Brain microvascular endothelial cell (primary cell): ENCODE results near the gene PAX2.

ENCODE experiments used
- DNase-seq: peaks from one replicate; pipeline ENCODE4 v3.0.0-alpha.2; 2020
- H3K27ac ChIP-seq: fragments of 250-450 bp; sonication (Bioruptor Pico); 2 replicates; pipeline ENCODE4 v1.5.1; 2020; ENCODE audit warnings: mild to moderate bottlenecking, moderate library complexity
- H3K27me3 ChIP-seq: fragments of 250-450 bp; sonication (Bioruptor Pico); replicated peaks from 2 replicates; pipeline ENCODE4 v1.5.1; 2020; ENCODE audit warnings: mild to moderate bottlenecking
- H3K36me3 ChIP-seq: fragments of 250-450 bp; sonication (Bioruptor Pico); replicated peaks from 2 replicates; pipeline ENCODE4 v1.5.1; 2020; ENCODE audit warnings: mild to moderate bottlenecking
- H3K4me3 ChIP-seq: 2 replicates; pipeline ENCODE4 v1.5.1; 2011; ENCODE audit warnings: low read depth, mild to moderate bottlenecking, control low read depth, low read length, moderate library complexity
- CTCF ChIP-seq: IDR thresholded peaks from 2 replicates; pipeline ENCODE4 v1.5.1; 2011; ENCODE audit warnings: low read depth, mild to moderate bottlenecking, moderate library complexity, low read length, control low read depth, inconsistent platforms; ENCODE audit errors: missing control alignments
- in situ Hi-C: cut with HindIII; loops from 2 replicates; pipeline ENCODE4 v1.10.0; 2017; ENCODE audit warnings: low sequenced_read_pairs, low pct_ligation_motif_present

The PAX2 gene

GRCh38 chr10:100812978-100813377, 67.6 kb downstream of the PAX2 start:
- Histone ChIP-seq H3K4me3 (no peak overlapping the region), H3K27me3 (peaks cover 26% of the 10 kb centered on the region), H3K36me3 (no peaks in the 10 kb centered on the region), H3K27ac (no peak overlapping the region)
- in situ Hi-C loops: no loop called here
- DNase-seq: no peak
- peak; percentile 18 for TF ChIP-seq CTCF

GRCh38 chr10:100814751-100815474, 69.5 kb downstream of the PAX2 start:
- TF ChIP-seq CTCF: no peak
- Histone ChIP-seq H3K27me3 (peaks cover 26% of the 10 kb centered on the region), H3K4me3 (no peak overlapping the region), H3K36me3 (no peaks in the 10 kb centered on the region), H3K27ac (no peak overlapping the region)
- no peak for DNase-seq
- in situ Hi-C loops: no loop called here

- in situ Hi-C loops: no loop called here
- Histone ChIP-seq H3K36me3 (no peaks in the 10 kb centered on the region), H3K4me3 (no peak overlapping the region), H3K27me3 (peaks cover 26% of the 10 kb centered on the region), H3K27ac (no peak overlapping the region)
- TF ChIP-seq CTCF: no peak
- no peak for DNase-seq
These were observed 71.3 kb downstream of the PAX2 start for GRCh38 chr10:100816671-100817070.

GRCh38 chr10:100817268-100817839, 72.0 kb downstream of the PAX2 start:
- in situ Hi-C loops: no loop called here
- no peak for TF ChIP-seq CTCF
- Histone ChIP-seq H3K4me3 (no peak overlapping the region), H3K27me3 (peaks cover 28% of the 10 kb centered on the region), H3K36me3 (no peaks in the 10 kb centered on the region), H3K27ac (no peak overlapping the region)
- no peak for DNase-seq

- in situ Hi-C loops: no loop called here
- no peak overlapping the region for H3K27ac ChIP-seq
- no peak for DNase-seq
- no peak for TF ChIP-seq CTCF
- no peaks in the 10 kb centered on the region for H3K36me3 ChIP-seq
- peaks cover 38% of the 10 kb centered on the region for H3K27me3 ChIP-seq
- no peak overlapping the region for H3K4me3 ChIP-seq
These were observed 74.0 kb downstream of the PAX2 start for GRCh38 chr10:100819424-100819823.
